Activated T-cell treated with anti-CD3 and anti-CD28 coated beads, Interleukin-2, amount 50 U/mL, for 24 hours (primary cell): ENCODE results near the gene ALDH1A1.
"Not testable (repeated sequence)": the region's sequence is repeated elsewhere in the genome, so short reads cannot be mapped to it uniquely, and the experiment has no call there.

ENCODE experiments used
- DNase-seq: peaks from one replicate; pipeline ENCODE4 v3.0.0-alpha.2; 2020
- H3K27ac Mint-ChIP-seq: 2 replicates; pipeline ENCODE4 v1.8.0; 2020; ENCODE audit warnings: mild to moderate bottlenecking, mixed read lengths
- H3K27me3 Mint-ChIP-seq: 2 replicates; pipeline ENCODE4 v1.8.0; 2020; ENCODE audit warnings: mixed read lengths
- H3K36me3 Mint-ChIP-seq: 2 replicates; pipeline ENCODE4 v1.8.0; 2020; ENCODE audit warnings: low read depth, mixed read lengths
- H3K4me1 Mint-ChIP-seq: 2 replicates; pipeline ENCODE4 v1.8.0; 2020; ENCODE audit warnings: low read depth, mixed read lengths
- H3K4me3 Mint-ChIP-seq: 2 replicates; pipeline ENCODE4 v1.8.0; 2020; ENCODE audit warnings: mild to moderate bottlenecking, moderate library complexity, mixed read lengths
- H3K9me3 Mint-ChIP-seq: 2 replicates; pipeline ENCODE4 v1.8.0; 2020; ENCODE audit warnings: mixed read lengths

The ALDH1A1 gene

GRCh38 chr9:72942451-72942850, 10.4 kb downstream of the ALDH1A1 start:
- no peaks in the 10 kb centered on the region for H3K9me3 Mint-ChIP-seq
- no peaks in the 10 kb centered on the region for H3K36me3 Mint-ChIP-seq
- no peak for DNase-seq
- no peak overlapping the region for H3K4me3 Mint-ChIP-seq
- no peaks in the 10 kb centered on the region for H3K4me1 Mint-ChIP-seq
- H3K27ac Mint-ChIP-seq: no peak overlapping the region
- peaks cover 24% of the 10 kb centered on the region for H3K27me3 Mint-ChIP-seq

GRCh38 chr9:72939581-72939980, 13.3 kb downstream of the ALDH1A1 start:
- not testable (repeated sequence) for H3K9me3 Mint-ChIP-seq, H3K36me3 Mint-ChIP-seq, DNase-seq, H3K4me1 Mint-ChIP-seq, H3K4me3 Mint-ChIP-seq, H3K27ac Mint-ChIP-seq
- H3K27me3 Mint-ChIP-seq: peaks cover 22% of the 10 kb centered on the region

- no peaks in the 10 kb centered on the region for H3K36me3 Mint-ChIP-seq
- no peak overlapping the region for H3K27ac Mint-ChIP-seq
- H3K9me3 Mint-ChIP-seq: no peaks in the 10 kb centered on the region
- no peaks in the 10 kb centered on the region for H3K4me1 Mint-ChIP-seq
- peaks cover 10% of the 10 kb centered on the region for H3K27me3 Mint-ChIP-seq
- H3K4me3 Mint-ChIP-seq: no peak overlapping the region
- no peak for DNase-seq
These were observed 15.3 kb downstream of the ALDH1A1 start for GRCh38 chr9:72937545-72937944.

- no peaks in the 10 kb centered on the region for H3K36me3 Mint-ChIP-seq
- no peak for DNase-seq
These were observed 16.2 kb downstream of the ALDH1A1 start for GRCh38 chr9:72936679-72937078.

GRCh38 chr9:72936266-72936665, 16.6 kb downstream of the ALDH1A1 start:
- Mint-ChIP-seq H3K36me3 (no peaks in the 10 kb centered on the region), H3K9me3 (no peaks in the 10 kb centered on the region)

More at GRCh38 chr9:72936679-72937078, 16.2 kb downstream of the ALDH1A1 start:
- H3K27me3 Mint-ChIP-seq: peaks cover 3% of the 10 kb centered on the region
- no peaks in the 10 kb centered on the region for H3K4me1 Mint-ChIP-seq
- no peaks in the 10 kb centered on the region for H3K9me3 Mint-ChIP-seq
- H3K4me3 Mint-ChIP-seq: no peak overlapping the region
- H3K27ac Mint-ChIP-seq: no peak overlapping the region

GRCh38 chr9:72935595-72935994, 17.3 kb downstream of the ALDH1A1 start:
- no peaks in the 10 kb centered on the region for H3K4me1 Mint-ChIP-seq
- no peaks in the 10 kb centered on the region for H3K9me3 Mint-ChIP-seq
- H3K4me3 Mint-ChIP-seq: no peak overlapping the region
- H3K36me3 Mint-ChIP-seq: no peaks in the 10 kb centered on the region
- DNase-seq: no peak
- H3K27ac Mint-ChIP-seq: no peak overlapping the region
- H3K27me3 Mint-ChIP-seq: no peaks in the 10 kb centered on the region

More at GRCh38 chr9:72936266-72936665, 16.6 kb downstream of the ALDH1A1 start:
- no peaks in the 10 kb centered on the region for H3K27me3 Mint-ChIP-seq
- H3K27ac Mint-ChIP-seq: no peak overlapping the region
- no peak for DNase-seq
- H3K4me1 Mint-ChIP-seq: no peaks in the 10 kb centered on the region
- no peak overlapping the region for H3K4me3 Mint-ChIP-seq

GRCh38 chr9:72933730-72934665, 18.9 kb downstream of the ALDH1A1 start:
- Mint-ChIP-seq H3K27ac (no peak overlapping the region), H3K4me3 (no peak overlapping the region), H3K36me3 (no peaks in the 10 kb centered on the region), H3K4me1 (no peaks in the 10 kb centered on the region), H3K27me3 (no peaks in the 10 kb centered on the region), H3K9me3 (no peaks in the 10 kb centered on the region)
- no peak for DNase-seq

GRCh38 chr9:72932619-72933018, 20.2 kb downstream of the ALDH1A1 start:
- H3K4me1 Mint-ChIP-seq: no peaks in the 10 kb centered on the region
- no peak overlapping the region for H3K27ac Mint-ChIP-seq
- H3K4me3 Mint-ChIP-seq: no peak overlapping the region

GRCh38 chr9:72931897-72932296, 21.0 kb downstream of the ALDH1A1 start:
- H3K27ac Mint-ChIP-seq: no peak overlapping the region
- no peak for DNase-seq
- H3K27me3 Mint-ChIP-seq: no peaks in the 10 kb centered on the region
- H3K4me3 Mint-ChIP-seq: no peak overlapping the region
- H3K4me1 Mint-ChIP-seq: no peaks in the 10 kb centered on the region
- no peaks in the 10 kb centered on the region for H3K36me3 Mint-ChIP-seq
- no peaks in the 10 kb centered on the region for H3K9me3 Mint-ChIP-seq

More at GRCh38 chr9:72932619-72933018, 20.2 kb downstream of the ALDH1A1 start:
- no peaks in the 10 kb centered on the region for H3K27me3 Mint-ChIP-seq
- no peaks in the 10 kb centered on the region for H3K9me3 Mint-ChIP-seq
- no peaks in the 10 kb centered on the region for H3K36me3 Mint-ChIP-seq
- no peak for DNase-seq

- DNase-seq: no peak
- no peaks in the 10 kb centered on the region for H3K36me3 Mint-ChIP-seq
- no peaks in the 10 kb centered on the region for H3K27me3 Mint-ChIP-seq
- no peak overlapping the region for H3K4me3 Mint-ChIP-seq
- H3K27ac Mint-ChIP-seq: no peak overlapping the region
- H3K9me3 Mint-ChIP-seq: no peaks in the 10 kb centered on the region
- no peaks in the 10 kb centered on the region for H3K4me1 Mint-ChIP-seq
These were observed 21.4 kb downstream of the ALDH1A1 start for GRCh38 chr9:72931437-72931836.

GRCh38 chr9:72930828-72931227, 22.0 kb downstream of the ALDH1A1 start:
- Mint-ChIP-seq H3K36me3 (no peaks in the 10 kb centered on the region), H3K27ac (no peak overlapping the region), H3K4me1 (no peaks in the 10 kb centered on the region), H3K9me3 (no peaks in the 10 kb centered on the region), H3K4me3 (no peak overlapping the region), H3K27me3 (no peaks in the 10 kb centered on the region)
- DNase-seq: no peak

GRCh38 chr9:72929542-72929941, 23.3 kb downstream of the ALDH1A1 start:
- no peak for DNase-seq
- Mint-ChIP-seq H3K9me3 (no peaks in the 10 kb centered on the region), H3K27me3 (no peaks in the 10 kb centered on the region), H3K4me1 (no peaks in the 10 kb centered on the region), H3K27ac (no peak overlapping the region), H3K4me3 (no peak overlapping the region), H3K36me3 (no peaks in the 10 kb centered on the region)

GRCh38 chr9:72928042-72928507, 24.8 kb downstream of the ALDH1A1 start:
- H3K4me3 Mint-ChIP-seq: no peak overlapping the region
- no peaks in the 10 kb centered on the region for H3K36me3 Mint-ChIP-seq
- no peaks in the 10 kb centered on the region for H3K27me3 Mint-ChIP-seq
- no peak overlapping the region for H3K27ac Mint-ChIP-seq
- H3K4me1 Mint-ChIP-seq: no peaks in the 10 kb centered on the region
- H3K9me3 Mint-ChIP-seq: no peaks in the 10 kb centered on the region
- DNase-seq: no peak

GRCh38 chr9:72926506-72926905, 26.3 kb downstream of the ALDH1A1 start:
- no peak overlapping the region for H3K4me3 Mint-ChIP-seq
- no peak for DNase-seq
- no peaks in the 10 kb centered on the region for H3K4me1 Mint-ChIP-seq
- no peak overlapping the region for H3K27ac Mint-ChIP-seq
- no peaks in the 10 kb centered on the region for H3K36me3 Mint-ChIP-seq
- H3K9me3 Mint-ChIP-seq: no peaks in the 10 kb centered on the region
- H3K27me3 Mint-ChIP-seq: no peaks in the 10 kb centered on the region

- Mint-ChIP-seq H3K27ac (no peak overlapping the region), H3K4me3 (no peak overlapping the region), H3K27me3 (no peaks in the 10 kb centered on the region), H3K9me3 (no peaks in the 10 kb centered on the region), H3K4me1 (no peaks in the 10 kb centered on the region), H3K36me3 (no peaks in the 10 kb centered on the region)
- DNase-seq: no peak
These were observed 27.0 kb downstream of the ALDH1A1 start for GRCh38 chr9:72925891-72926290.
